GM23338 (cell line): Measurements from ENCODE around the gene RAB3GAP2.

Experiments
- CTCF ChIP-seq, 2 experiments: fragments of 200-600 bp in 1 of 2; sonication (generic) in 1 of 2; conservative IDR thresholded peaks; 2 replicates each; pipeline versions ENCODE4 v1.5.1 to v1.6.1; 2016 to 2017; ENCODE audit warnings: antibody characterized with exemption in 2 of 2, low read depth in 2 of 2, mild to moderate bottlenecking in 2 of 2, moderate library complexity in 1 of 2
- POLR2AphosphoS5 ChIP-seq: IDR thresholded peaks from 2 replicates; pipeline ENCODE4 v1.6.1; 2016; ENCODE audit warnings: antibody characterized with exemption, low read depth

- TF ChIP-seq CTCF (conservative IDR thresholded peaks at IDR 0.05; ENCODE audit: low read depth in 2 of 2) (no peak), POLR2AphosphoS5 (no peak)
These were observed 89.6 kb downstream of the RAB3GAP2 start for GRCh38 chr1:220182656-220183055.
